ENCODE measurements around the gene TMEM126A. TPM values are rescaled to one million over a fixed set of nuclear protein-coding genes. Genes with fewer than 3 reads are reported as not detected.
"Not testable (repeated sequence)": the region's sequence is repeated elsewhere in the genome, so short reads cannot be mapped to it uniquely, and the experiment has no call there.

TMEM126A gene
- 31.9 and 32.7 TPM in 2 replicates for total RNA-seq

DNA sequence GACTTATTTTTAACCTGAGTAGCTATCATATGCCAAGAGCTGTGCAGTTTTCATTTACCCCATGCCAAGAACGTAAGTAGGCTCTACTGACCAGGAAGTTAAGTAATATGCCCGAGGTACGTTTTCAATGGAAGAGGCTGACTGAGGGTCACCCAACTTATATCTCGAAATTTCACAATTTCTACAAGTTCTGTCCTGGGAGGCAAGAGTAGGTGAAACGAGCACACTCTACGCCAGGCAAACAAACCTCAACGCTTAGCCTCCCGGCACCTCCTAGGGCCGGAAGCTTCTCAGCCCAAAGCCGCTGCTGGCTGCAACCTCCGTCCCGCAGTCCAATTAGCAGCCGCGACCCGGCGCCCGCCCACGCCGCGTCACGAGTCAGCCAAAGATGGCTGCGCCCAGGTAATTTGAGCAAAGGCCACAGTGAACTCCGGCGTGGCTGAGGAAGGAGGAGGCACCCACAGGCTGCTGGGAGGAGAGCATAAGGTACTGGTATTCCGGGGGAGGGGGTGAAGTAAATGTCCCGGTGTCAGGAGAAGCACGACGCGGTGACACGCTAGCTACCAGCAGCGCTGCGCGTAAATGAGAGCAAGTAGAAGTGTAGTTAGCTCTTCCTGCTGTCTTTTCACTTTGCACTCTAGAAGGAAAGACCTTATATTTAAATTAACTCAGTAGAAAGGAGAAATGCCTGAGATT, at the start of gene TMEM126A:
Gene TMEM126A (plus strand): TSS at position 364 of the 696 bp plus-strand sequence. CDS start 2,289 bp downstream, outside the sequence.
- Mint-ChIP-seq H3K27me3 (peaks cover 10% of the 10 kb centered on the region), H3K4me1 (peaks cover 22% of the 10 kb centered on the region), H3K4me3 (peak within 1 kb of the TSS; percentile 98), H3K9me3 (no peaks in the 10 kb centered on the region), H3K36me3 (ENCODE audit: low read depth) (peaks cover 20% of the 10 kb centered on the region), H3K27ac (peak within 1 kb of the TSS; percentile 91)
- POLR2A ChIA-PET, result interaction anchor here (0.5 to 5.7 kb wide), 15 partner anchors 9 to 598 kb away, joined by 3 to 102 read pairs (median 5); partner anchors contain the start of genes CCDC83, CREBZF, DLG2 and TMEM126B
- TF ChIP-seq, protein P1, sequence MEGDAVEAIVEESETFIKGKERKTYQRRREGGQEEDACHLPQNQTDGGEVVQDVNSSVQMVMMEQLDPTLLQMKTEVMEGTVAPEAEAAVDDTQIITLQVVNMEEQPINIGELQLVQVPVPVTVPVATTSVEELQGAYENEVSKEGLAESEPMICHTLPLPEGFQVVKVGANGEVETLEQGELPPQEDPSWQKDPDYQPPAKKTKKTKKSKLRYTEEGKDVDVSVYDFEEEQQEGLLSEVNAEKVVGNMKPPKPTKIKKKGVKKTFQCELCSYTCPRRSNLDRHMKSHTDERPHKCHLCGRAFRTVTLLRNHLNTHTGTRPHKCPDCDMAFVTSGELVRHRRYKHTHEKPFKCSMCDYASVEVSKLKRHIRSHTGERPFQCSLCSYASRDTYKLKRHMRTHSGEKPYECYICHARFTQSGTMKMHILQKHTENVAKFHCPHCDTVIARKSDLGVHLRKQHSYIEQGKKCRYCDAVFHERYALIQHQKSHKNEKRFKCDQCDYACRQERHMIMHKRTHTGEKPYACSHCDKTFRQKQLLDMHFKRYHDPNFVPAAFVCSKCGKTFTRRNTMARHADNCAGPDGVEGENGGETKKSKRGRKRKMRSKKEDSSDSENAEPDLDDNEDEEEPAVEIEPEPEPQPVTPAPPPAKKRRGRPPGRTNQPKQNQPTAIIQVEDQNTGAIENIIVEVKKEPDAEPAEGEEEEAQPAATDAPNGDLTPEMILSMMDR (IDR thresholded peaks at IDR 0.05), result no peak
- CTCF ChIA-PET, result interaction anchor here (0.9 to 3.9 kb wide), 4 partner anchors 20 to 867 kb away, joined by 3 to 16 read pairs (median 3); partner anchors contain the start of genes CCDC83, DLG2 and TMEM126B
- DNase-seq (peak; percentile 77), ATAC-seq (ENCODE audit: low read depth) (peak; percentile 99)
- intact Hi-C loops (cut with micrococcal nuclease), result loop anchor here (1.0 kb wide), 4 partner anchors 9 to 655 kb away; partner anchors contain the start of genes HIKESHI and TMEM126B

DNA sequence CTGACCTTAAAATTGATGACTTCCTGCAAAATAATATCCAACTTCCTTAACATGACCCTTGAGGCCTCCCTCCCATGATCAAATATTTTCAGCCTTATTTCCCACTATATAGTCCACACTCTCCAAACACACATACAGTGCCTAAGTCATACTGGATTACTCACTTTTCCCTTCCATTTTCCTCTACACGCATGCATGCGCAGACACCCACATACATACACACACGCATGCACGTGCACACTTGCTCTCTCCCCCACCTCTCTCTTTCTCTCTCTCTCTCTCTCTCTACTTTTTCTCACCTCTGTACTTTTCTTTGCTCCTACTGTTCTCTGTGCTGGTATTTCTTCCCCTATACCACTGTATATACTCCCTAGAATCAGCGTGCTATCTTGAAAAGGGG, 48.7 kb upstream of the TMEM126A start:
- ChIA-PET CTCF (no interaction called here), POLR2A (no interaction called here)
- intact Hi-C loops (cut with micrococcal nuclease), result loop anchor here (5.0 to 10.0 kb wide), 3 partner anchors 858 to 1826 kb away; no protein-coding TSS in a partner anchor
- ATAC-seq (ENCODE audit: low read depth), result no peak
- TF ChIP-seq, protein P1 (IDR thresholded peaks at IDR 0.05), result no peak
- Mint-ChIP-seq H3K27me3 (no peaks in the 10 kb centered on the region), H3K36me3 (ENCODE audit: low read depth) (no peaks in the 10 kb centered on the region), H3K4me1 (no peaks in the 10 kb centered on the region), H3K4me3 (no peak overlapping the region), H3K27ac (no peak overlapping the region), H3K9me3 (no peaks in the 10 kb centered on the region)
- no peak for DNase-seq

DNA sequence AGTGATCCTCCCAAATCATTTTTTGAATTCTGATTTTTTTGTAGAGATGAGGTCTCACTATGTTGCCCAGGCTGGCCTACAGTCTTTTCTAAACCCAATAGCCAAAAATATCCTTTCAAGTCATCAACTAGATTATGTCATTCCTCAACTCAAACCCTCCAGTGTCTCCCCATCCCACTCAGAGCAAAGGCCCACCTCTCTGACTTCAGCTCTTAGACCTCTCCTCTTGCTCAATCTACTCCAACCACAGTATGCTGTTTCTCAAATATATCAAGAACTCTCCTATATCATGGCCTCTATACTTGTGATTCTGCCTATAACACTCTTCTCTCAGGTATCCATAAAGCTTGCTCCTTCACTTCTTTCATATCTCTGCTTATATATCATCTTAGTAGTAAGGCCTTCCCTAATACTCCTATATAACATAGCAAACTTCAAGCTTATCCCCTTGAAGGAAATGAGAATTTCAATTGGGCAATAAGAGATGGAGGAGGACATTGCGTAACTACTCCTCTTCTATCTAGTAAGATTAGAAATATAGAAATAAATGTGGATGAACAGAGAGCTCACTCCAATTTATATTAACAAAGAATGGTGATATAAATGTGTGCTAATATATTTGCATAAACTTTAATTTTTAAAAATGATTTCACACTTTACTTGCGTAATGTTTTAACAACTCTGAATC, 45.1 kb upstream of the TMEM126A start:
- H3K27me3 Mint-ChIP-seq, result no peaks in the 10 kb centered on the region
- no peak overlapping the region for H3K27ac Mint-ChIP-seq
- ChIA-PET CTCF (no interaction called here), POLR2A (no interaction called here)
- ATAC-seq (ENCODE audit: low read depth) (no peak), DNase-seq (no peak)
- no peaks in the 10 kb centered on the region for H3K36me3 Mint-ChIP-seq (ENCODE audit: low read depth)
- H3K9me3 Mint-ChIP-seq, result peaks cover 6% of the 10 kb centered on the region
- intact Hi-C loops (cut with micrococcal nuclease), result no loop called here
- TF ChIP-seq, protein P1 (IDR thresholded peaks at IDR 0.05), result no peak
- H3K4me3 Mint-ChIP-seq, result no peak overlapping the region
- no peaks in the 10 kb centered on the region for H3K4me1 Mint-ChIP-seq

DNA sequence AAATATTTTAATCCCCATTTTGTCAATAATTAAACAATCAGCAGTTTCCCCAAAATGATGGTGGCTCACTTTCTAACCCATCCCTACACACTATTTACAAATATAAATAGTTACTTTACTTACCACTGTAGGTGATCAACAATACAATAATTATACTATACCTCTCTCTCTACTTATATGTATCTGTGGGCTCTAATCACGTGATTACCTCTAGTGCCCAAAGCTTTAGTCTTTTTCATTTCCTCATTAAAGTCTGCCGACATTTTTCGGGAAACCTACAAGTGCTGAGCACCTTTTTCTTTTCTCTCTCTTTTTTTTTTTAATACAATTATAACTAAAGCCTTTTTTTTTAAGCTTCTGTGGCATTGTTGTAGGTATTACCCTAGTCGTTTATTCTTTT, 44.5 kb upstream of the TMEM126A start:
- DNase-seq, result no peak
- Mint-ChIP-seq H3K27ac (no peak overlapping the region), H3K36me3 (ENCODE audit: low read depth) (no peaks in the 10 kb centered on the region), H3K27me3 (no peaks in the 10 kb centered on the region), H3K9me3 (peaks cover 6% of the 10 kb centered on the region), H3K4me3 (no peak overlapping the region), H3K4me1 (no peaks in the 10 kb centered on the region)
- TF ChIP-seq, protein P1 (IDR thresholded peaks at IDR 0.05), result no peak
- intact Hi-C loops (cut with micrococcal nuclease), result no loop called here
- ChIA-PET POLR2A (no interaction called here), CTCF (no interaction called here)
- ATAC-seq (ENCODE audit: low read depth), result no peak

DNA sequence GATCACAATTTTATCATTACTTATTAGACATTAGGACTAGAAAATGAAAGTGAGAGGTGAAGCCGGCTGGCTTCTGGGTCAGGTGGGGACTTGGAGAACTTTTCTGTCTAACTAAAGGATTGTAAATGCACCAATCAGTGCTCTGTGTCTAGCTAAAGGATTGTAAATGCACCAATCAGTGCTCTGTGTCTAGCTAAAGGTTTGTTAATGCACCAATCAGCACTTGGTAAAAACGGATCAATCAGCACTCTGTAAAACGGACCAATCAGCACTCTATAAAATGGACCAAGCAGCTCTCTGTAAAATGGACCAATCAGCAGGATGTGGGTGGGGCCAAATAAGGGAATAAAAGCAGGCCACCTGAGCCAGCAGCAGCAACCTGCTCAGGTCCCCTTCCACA, 41.5 kb upstream of the TMEM126A start:
- ATAC-seq (ENCODE audit: low read depth); H3K36me3 Mint-ChIP-seq (ENCODE audit: low read depth); DNase-seq; H3K27ac Mint-ChIP-seq; POLR2A ChIA-PET; intact Hi-C loops (cut with micrococcal nuclease); H3K27me3 Mint-ChIP-seq; H3K4me3 Mint-ChIP-seq; CTCF ChIA-PET; H3K9me3 Mint-ChIP-seq; H3K4me1 Mint-ChIP-seq: not testable (repeated sequence)

DNA sequence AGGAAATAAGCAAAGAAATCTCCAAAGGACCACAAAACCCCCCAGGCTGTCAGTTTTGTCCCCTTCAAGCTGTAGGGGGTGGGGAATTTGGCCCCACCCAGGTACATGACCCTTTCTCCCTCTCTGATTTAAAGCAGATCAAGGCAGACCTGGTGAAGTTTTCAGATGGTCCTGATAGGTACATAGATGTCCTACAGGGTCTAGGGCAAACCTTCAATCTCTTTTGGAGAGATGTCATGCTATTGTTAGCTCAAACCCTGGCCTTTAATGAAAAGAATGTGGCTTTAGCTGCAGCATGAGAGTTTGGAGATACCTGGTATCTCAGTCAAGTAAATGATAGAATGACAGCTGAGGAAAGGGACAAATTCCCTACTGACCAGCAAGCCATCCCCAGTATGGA, 39.1 kb upstream of the TMEM126A start:
- intact Hi-C loops (cut with micrococcal nuclease); POLR2A ChIA-PET; ATAC-seq (ENCODE audit: low read depth); DNase-seq; H3K27me3 Mint-ChIP-seq; CTCF ChIA-PET; H3K4me3 Mint-ChIP-seq; H3K4me1 Mint-ChIP-seq; H3K9me3 Mint-ChIP-seq; H3K27ac Mint-ChIP-seq; H3K36me3 Mint-ChIP-seq (ENCODE audit: low read depth): not testable (repeated sequence)

DNA sequence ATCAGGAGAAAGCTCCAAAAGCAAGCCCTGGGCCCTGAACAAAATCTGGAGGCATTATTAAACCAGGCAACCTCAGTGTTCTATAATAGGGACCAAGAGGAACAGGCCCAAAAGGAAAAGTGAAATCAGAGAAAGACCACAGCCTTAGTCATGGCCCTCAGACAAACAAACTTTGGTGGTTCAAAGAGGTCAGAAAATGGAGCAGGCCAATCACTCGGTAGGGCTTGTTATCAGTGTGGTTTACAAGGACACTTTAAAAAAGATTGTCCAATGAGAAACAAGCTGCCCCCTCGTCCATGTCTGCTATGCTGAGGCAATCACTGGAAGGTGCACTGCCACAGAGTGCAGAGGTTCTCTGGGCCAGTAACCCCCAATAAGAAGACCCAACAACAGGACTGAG, 38.5 kb upstream of the TMEM126A start:
- intact Hi-C loops (cut with micrococcal nuclease); CTCF ChIA-PET; H3K27me3 Mint-ChIP-seq; POLR2A ChIA-PET; H3K4me3 Mint-ChIP-seq; H3K36me3 Mint-ChIP-seq (ENCODE audit: low read depth); DNase-seq; H3K4me1 Mint-ChIP-seq; ATAC-seq (ENCODE audit: low read depth); H3K27ac Mint-ChIP-seq; H3K9me3 Mint-ChIP-seq: not testable (repeated sequence)

DNA sequence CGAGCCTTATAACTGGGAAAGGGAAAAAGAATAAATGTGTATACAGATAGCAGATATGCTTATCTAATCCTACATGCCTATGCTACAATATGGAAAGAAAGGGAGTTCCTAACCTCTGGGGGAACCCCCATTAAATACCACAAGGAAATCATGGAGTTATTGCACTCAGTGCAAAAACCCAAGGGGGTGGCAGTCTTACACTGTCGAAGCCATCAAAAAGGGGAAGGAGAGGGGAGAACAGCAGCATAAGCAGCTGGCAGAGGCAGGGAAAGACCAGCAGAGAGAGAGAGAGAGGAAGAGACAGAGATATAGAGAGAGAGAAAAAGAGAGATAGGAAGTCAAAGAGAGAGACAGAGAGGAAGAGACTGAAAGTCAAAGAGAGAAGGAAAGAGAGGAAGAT, 36.1 kb upstream of the TMEM126A start:
- H3K4me3 Mint-ChIP-seq; H3K36me3 Mint-ChIP-seq (ENCODE audit: low read depth); CTCF ChIA-PET; intact Hi-C loops (cut with micrococcal nuclease); DNase-seq; POLR2A ChIA-PET; ATAC-seq (ENCODE audit: low read depth); H3K27me3 Mint-ChIP-seq; H3K27ac Mint-ChIP-seq; H3K4me1 Mint-ChIP-seq; H3K9me3 Mint-ChIP-seq: not testable (repeated sequence)
